ENCODE results near the gene CASP1. TPM values are rescaled to one million over a fixed set of nuclear protein-coding genes. Genes with fewer than 3 reads are reported as not detected.

CASP1 gene
- total RNA-seq, 2 donors from 2014 or later = 9.1 to 10.1 TPM

GRCh38 chr11:105024394-105024793 is 10.6 kb downstream of the CASP1 start:
- Histone ChIP-seq H3K27me3 (replicated peaks; ENCODE audit: insufficient read depth) (no peaks in the 10 kb centered on the region), H3K27ac (no peak overlapping the region), H3K4me1 (ENCODE audit: control insufficient read depth in 1 of 2, low read depth in 2 of 2) (no peaks in the 10 kb centered on the region), H3K4me3 (no peak overlapping the region), H3K36me3 (no peaks in the 10 kb centered on the region), H3K9me3 (no peaks in the 10 kb centered on the region)
- no peak for TF ChIP-seq CTCF (IDR thresholded peaks at IDR 0.05)
- DNase-seq (ENCODE audit: low spot score) (no peak), ATAC-seq (ENCODE audit: insufficient number of reproducible peaks, low FRiP score, low read depth) (no peak)

- Histone ChIP-seq H3K4me3 (no peak within 1 kb of the TSS), H3K27ac (no peak within 1 kb of the TSS), H3K27me3 (replicated peaks; ENCODE audit: insufficient read depth) (no peaks in the 10 kb centered on the region), H3K4me1 (ENCODE audit: control insufficient read depth in 1 of 2, low read depth in 2 of 2) (no peaks in the 10 kb centered on the region), H3K9me3 (no peaks in the 10 kb centered on the region), H3K36me3 (no peaks in the 10 kb centered on the region)
- TF ChIP-seq CTCF (IDR thresholded peaks at IDR 0.05) = no peak
- DNase-seq (ENCODE audit: low spot score) = no peak
- ATAC-seq (ENCODE audit: insufficient number of reproducible peaks, low FRiP score, low read depth) = no peak
Measured at GRCh38 chr11:105023003-105023402, 11.9 kb downstream of the CASP1 start, which contains the start of gene CASP5. CASP5 (minus strand) TSS chr11:105023168; CDS start chr11:105023136, 32 bp downstream.

GRCh38 chr11:105022527-105022926 is 12.4 kb downstream of the CASP1 start:
- H3K9me3 ChIP-seq = no peaks in the 10 kb centered on the region
- no peaks in the 10 kb centered on the region for H3K36me3 ChIP-seq
- no peak for TF ChIP-seq CTCF (IDR thresholded peaks at IDR 0.05)
- no peaks in the 10 kb centered on the region for H3K27me3 ChIP-seq (replicated peaks; ENCODE audit: insufficient read depth)
- ATAC-seq (ENCODE audit: insufficient number of reproducible peaks, low FRiP score, low read depth) (no peak), DNase-seq (ENCODE audit: low spot score) (no peak)
- H3K4me3 ChIP-seq = no peak overlapping the region
- no peak overlapping the region for H3K27ac ChIP-seq
- H3K4me1 ChIP-seq (ENCODE audit: control insufficient read depth in 1 of 2, low read depth in 2 of 2) = no peaks in the 10 kb centered on the region

- H3K4me3 ChIP-seq = no peak overlapping the region
- no peak for TF ChIP-seq CTCF (IDR thresholded peaks at IDR 0.05)
- DNase-seq (ENCODE audit: low spot score) (no peak), ATAC-seq (ENCODE audit: insufficient number of reproducible peaks, low FRiP score, low read depth) (no peak)
- no peak overlapping the region for H3K27ac ChIP-seq
- H3K9me3 ChIP-seq = no peaks in the 10 kb centered on the region
- H3K27me3 ChIP-seq (replicated peaks; ENCODE audit: insufficient read depth) = no peaks in the 10 kb centered on the region
- H3K36me3 ChIP-seq = no peaks in the 10 kb centered on the region
- no peaks in the 10 kb centered on the region for H3K4me1 ChIP-seq (ENCODE audit: control insufficient read depth in 1 of 2, low read depth in 2 of 2)
Measured at GRCh38 chr11:105007463-105007862, 27.5 kb downstream of the CASP1 start.

GRCh38 chr11:105005451-105005845 is 29.5 kb downstream of the CASP1 start:
- H3K27me3 ChIP-seq (replicated peaks; ENCODE audit: insufficient read depth) = no peaks in the 10 kb centered on the region
- no peaks in the 10 kb centered on the region for H3K4me1 ChIP-seq (ENCODE audit: control insufficient read depth in 1 of 2, low read depth in 2 of 2)
- H3K36me3 ChIP-seq = no peaks in the 10 kb centered on the region
- no peaks in the 10 kb centered on the region for H3K9me3 ChIP-seq
- H3K27ac ChIP-seq = no peak overlapping the region
- no peak for TF ChIP-seq CTCF (IDR thresholded peaks at IDR 0.05)
- ATAC-seq (ENCODE audit: insufficient number of reproducible peaks, low FRiP score, low read depth) = no peak
- no peak for DNase-seq (ENCODE audit: low spot score)
- no peak overlapping the region for H3K4me3 ChIP-seq

Measured in thoracic aorta (tissue), 2 donors.